ENCODE results near the gene PMM1.
A peak's percentile ranks its signal among the peaks of the same experiment; 100 is the strongest.

PMM1 gene

DNA sequence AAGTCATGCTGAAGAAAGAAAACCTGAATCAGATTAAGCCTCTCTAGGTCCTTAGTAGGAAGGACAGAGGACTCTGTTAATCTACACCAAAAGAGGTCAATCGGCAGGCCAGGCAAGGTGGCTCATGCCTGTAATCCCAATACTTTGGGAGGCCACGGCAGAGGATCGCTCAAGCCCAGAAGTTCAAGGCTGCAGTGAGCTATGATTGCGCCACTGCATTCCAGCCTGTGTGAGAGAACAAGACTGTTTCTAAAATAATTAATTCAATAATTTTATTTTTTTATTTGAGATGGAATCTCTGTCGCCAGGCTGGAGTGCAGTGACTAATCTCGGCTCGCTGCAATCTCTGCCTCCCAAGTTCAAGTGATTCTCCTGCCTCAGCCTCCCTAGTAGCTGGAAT lies 35.9 kb upstream of the PMM1 start:
- Histone ChIP-seq H3K27me3 (no peaks in the 10 kb centered on the region), H3K9me3 (no peaks in the 10 kb centered on the region), H3K27ac (no peak overlapping the region), H3K36me3 (peaks cover 73 to 78% (median 75%) of the 10 kb centered on the region in 3 donors), H3K4me3 (no peak overlapping the region), H3K4me1 (peaks cover 0 to 22% (median 13%) of the 10 kb centered on the region in 4 donors)
- intact Hi-C loops (cut with DNase I; ENCODE audit: low total_unique reads) = no loop called here
- TF ChIP-seq, protein P1, sequence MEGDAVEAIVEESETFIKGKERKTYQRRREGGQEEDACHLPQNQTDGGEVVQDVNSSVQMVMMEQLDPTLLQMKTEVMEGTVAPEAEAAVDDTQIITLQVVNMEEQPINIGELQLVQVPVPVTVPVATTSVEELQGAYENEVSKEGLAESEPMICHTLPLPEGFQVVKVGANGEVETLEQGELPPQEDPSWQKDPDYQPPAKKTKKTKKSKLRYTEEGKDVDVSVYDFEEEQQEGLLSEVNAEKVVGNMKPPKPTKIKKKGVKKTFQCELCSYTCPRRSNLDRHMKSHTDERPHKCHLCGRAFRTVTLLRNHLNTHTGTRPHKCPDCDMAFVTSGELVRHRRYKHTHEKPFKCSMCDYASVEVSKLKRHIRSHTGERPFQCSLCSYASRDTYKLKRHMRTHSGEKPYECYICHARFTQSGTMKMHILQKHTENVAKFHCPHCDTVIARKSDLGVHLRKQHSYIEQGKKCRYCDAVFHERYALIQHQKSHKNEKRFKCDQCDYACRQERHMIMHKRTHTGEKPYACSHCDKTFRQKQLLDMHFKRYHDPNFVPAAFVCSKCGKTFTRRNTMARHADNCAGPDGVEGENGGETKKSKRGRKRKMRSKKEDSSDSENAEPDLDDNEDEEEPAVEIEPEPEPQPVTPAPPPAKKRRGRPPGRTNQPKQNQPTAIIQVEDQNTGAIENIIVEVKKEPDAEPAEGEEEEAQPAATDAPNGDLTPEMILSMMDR (IDR thresholded peaks at IDR 0.05) = no peak
- no peak for DNase-seq

DNA sequence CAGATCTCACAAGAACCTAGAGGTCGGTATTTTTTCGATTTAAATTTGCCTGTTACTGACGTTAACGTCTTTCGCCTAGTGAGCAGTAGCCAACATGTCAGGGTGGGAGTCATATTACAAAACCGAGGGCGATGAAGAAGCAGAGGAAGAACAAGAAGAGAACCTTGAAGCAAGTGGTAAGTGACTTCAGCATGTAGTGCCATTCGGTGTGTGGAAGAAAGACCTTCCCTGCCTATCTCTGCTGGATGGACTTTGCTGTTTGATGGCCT lies 32.2 kb upstream of the PMM1 start:
- no peak for DNase-seq
- Histone ChIP-seq H3K27me3 (no peaks in the 10 kb centered on the region), H3K9me3 (no peaks in the 10 kb centered on the region), H3K4me3 (peak overlapping the region; percentile 92 to 96), H3K27ac (peak overlapping the region; percentile 97 to 98), H3K36me3 (peaks cover 38 to 47% (median 40%) of the 10 kb centered on the region in 3 donors), H3K4me1 (peaks cover 0 to 32% (median 23%) of the 10 kb centered on the region in 4 donors)
- TF ChIP-seq, protein P1 (IDR thresholded peaks at IDR 0.05) = no peak
- intact Hi-C loops (cut with DNase I; ENCODE audit: low total_unique reads) = loop anchor here (5.0 kb wide), 1 partner anchor 80 kb away; the partner anchor contains the start of gene POLR3H

DNA sequence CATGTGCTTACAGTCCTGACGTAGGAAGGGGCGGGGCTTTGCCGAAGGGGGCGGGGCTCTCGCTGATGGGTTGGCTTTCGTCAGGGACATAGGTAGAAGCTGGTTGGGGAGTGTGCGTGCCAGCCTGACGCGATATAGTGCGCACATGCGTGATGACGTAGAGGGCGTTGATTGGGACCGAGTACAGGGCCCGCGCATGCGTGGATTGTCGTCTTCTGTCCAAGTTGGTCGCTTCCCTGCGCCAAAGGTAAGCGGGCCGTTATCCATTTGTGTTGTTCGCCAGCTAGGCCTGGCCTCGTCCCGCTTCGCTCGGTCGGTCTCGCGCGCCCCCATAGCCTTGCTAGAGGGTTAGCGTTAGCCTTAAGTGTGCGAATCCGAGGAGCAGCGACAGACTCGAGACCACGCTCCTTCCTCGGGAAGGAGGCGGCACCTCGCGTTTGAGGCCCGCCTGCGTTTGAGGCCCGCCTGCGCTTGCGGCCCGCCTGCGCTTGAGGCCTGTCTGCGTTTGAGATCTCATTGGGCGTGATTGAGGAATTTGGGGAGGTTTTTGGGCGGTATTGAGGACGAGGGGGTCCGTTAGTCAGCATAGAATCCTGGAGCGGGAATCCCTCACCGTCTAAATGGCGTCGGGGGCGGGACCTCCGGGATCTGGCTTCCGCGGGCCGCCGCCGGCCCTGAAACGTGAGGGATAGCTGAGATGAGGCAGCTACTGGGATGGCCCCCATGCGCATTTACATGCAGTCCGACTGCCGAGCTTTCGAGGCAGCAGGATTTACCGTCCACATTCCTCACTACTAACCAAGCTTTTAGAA lies 31.7 kb upstream of the PMM1 start, which contains the start of gene XRCC6:
Gene XRCC6, plus strand, starts transcription at position 197 of the 812 bp plus-strand sequence. CDS start 710 bp downstream, outside the sequence.
- intact Hi-C loops (cut with DNase I; ENCODE audit: low total_unique reads) = loop anchor here (5.0 kb wide), 1 partner anchor 79 kb away; the partner anchor contains the start of gene POLR3H
- peaks cover 0 to 32% (median 23%) of the 10 kb centered on the region in 4 donors for H3K4me1 ChIP-seq
- TF ChIP-seq, protein P1 (IDR thresholded peaks at IDR 0.05) = no peak

GRCh38 chr22:41620589-41621098 lies 31.0 kb upstream of the PMM1 start, which contains the start of gene DESI1:
Gene DESI1 (minus strand): TSS chr22:41621043. CDS start chr22:41620839, 204 bp downstream.
- intact Hi-C loops (cut with DNase I; ENCODE audit: low total_unique reads) = loop anchor here (5.0 kb wide), 1 partner anchor 78 kb away; the partner anchor contains the start of gene POLR3H

More for the DNA sequence above, 31.7 kb upstream of the PMM1 start, which contains the start of gene XRCC6:
- peak; percentile 100 for DNase-seq
- Histone ChIP-seq H3K4me3 (peak within 1 kb of the TSS; percentile 92 to 96), H3K27me3 (no peaks in the 10 kb centered on the region), H3K9me3 (no peaks in the 10 kb centered on the region), H3K36me3 (peaks cover 33 to 41% (median 35%) of the 10 kb centered on the region in 3 donors), H3K27ac (peak within 1 kb of the TSS; percentile 97 to 98)

DNA sequence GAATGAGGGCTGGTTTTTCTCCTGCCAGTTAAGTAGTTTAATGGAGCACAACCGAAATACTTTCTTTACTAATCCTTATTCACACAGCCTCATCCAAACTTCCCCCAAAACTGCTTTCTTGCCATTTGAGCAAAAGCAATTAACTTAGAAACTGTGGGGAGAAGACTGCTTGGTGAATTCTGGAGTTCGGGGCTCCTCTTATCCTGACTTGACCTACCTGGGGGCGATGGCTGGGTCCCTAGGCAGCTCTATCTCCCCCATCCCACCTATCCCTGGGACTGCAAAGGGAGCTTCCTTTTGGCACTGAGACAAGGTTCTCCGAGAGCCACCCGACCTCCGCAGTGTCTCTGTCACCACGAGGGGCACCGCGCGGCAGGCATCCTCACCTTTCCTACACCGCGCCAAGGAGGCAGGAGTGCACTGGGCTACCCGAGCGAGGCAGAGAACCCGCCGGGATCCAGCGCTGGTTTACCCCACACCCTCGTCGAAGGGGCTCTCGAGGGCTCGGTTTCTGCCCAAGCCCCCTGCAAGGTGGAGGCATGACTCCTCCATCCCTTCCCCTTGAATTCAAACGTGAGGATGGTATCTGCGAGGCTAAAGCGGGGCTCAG lies 30.4 kb upstream of the PMM1 start:
- H3K4me1 ChIP-seq = peaks cover 0 to 32% (median 21%) of the 10 kb centered on the region in 4 donors
- no peaks in the 10 kb centered on the region for H3K27me3 ChIP-seq
- TF ChIP-seq, protein P1 (IDR thresholded peaks at IDR 0.05) = no peak
- H3K9me3 ChIP-seq = no peaks in the 10 kb centered on the region
- peak overlapping the region; percentile 97 to 98 for H3K27ac ChIP-seq
- H3K36me3 ChIP-seq = peaks cover 20 to 29% (median 22%) of the 10 kb centered on the region in 3 donors
- DNase-seq = peak; percentile 28 to 73
- peak overlapping the region; percentile 92 to 96 for H3K4me3 ChIP-seq
- intact Hi-C loops (cut with DNase I; ENCODE audit: low total_unique reads) = loop anchor here (5.0 kb wide), 1 partner anchor 78 kb away; the partner anchor contains the start of gene POLR3H

More at GRCh38 chr22:41620589-41621098, 31.0 kb upstream of the PMM1 start, which contains the start of gene DESI1:
- peak within 1 kb of the TSS; percentile 97 to 98 for H3K27ac ChIP-seq
- H3K36me3 ChIP-seq = peaks cover 26 to 35% (median 28%) of the 10 kb centered on the region in 3 donors
- H3K4me1 ChIP-seq = peaks cover 0 to 32% (median 21%) of the 10 kb centered on the region in 4 donors
- peak in 1 of 2 donors; percentile 43 for DNase-seq
- H3K4me3 ChIP-seq = peak within 1 kb of the TSS; percentile 92 to 96
- H3K9me3 ChIP-seq = no peaks in the 10 kb centered on the region
- TF ChIP-seq, protein P1 (IDR thresholded peaks at IDR 0.05) = no peak
- H3K27me3 ChIP-seq = no peaks in the 10 kb centered on the region

Data from tibial artery (tissue), 4 donors.